Naive thymus-derived CD8-positive, alpha-beta T cell (primary cell): ENCODE data around the gene NCKAP5. TPM values are rescaled to one million over a fixed set of nuclear protein-coding genes. Genes with fewer than 3 reads are reported as not detected.
A peak's percentile ranks its signal among the peaks of the same experiment; 100 is the strongest.

ENCODE experiments used
- ATAC-seq, 2 donors: fragments of 150-1000 bp; cut with Tn5 transposase in 1 of 2; sonication (Bioruptor Pico), chemical (Tn5 transposase) in 1 of 2; 1 replicate in 1 of 2; 2 replicates in 1 of 2; pipeline ENCODE4 v1.10.0; 2021; ENCODE audit warnings: mild to moderate bottlenecking in 2 of 2, moderate library complexity in 2 of 2
- POLR2A ChIA-PET: fragments of 350-600 bp; sonication (Branson Sonifier 250); formaldehyde crosslinking; loops from one replicate; lab custom pipeline; 2021; ENCODE audit warnings: antibody characterized with exemption; lab: Charles Lee
- DNase-seq, 10 donors: peaks; one replicate each; pipeline versions ENCODE4 v3.0.0 to v3.0.0-alpha.2; 2020 to 2022
- H3K27ac Mint-ChIP-seq, 10 donors: one replicate each; pipeline ENCODE4 v1.8.0; 2020 to 2022; ENCODE audit warnings: mild to moderate bottlenecking in 10 of 10, mixed read lengths in 10 of 10, moderate library complexity in 4 of 10, inconsistent platforms in 1 of 10
- H3K27me3 Mint-ChIP-seq, 5 donors: one replicate each; pipeline ENCODE4 v1.8.0; 2021 to 2022; ENCODE audit warnings: mixed read lengths in 5 of 5
- H3K36me3 Mint-ChIP-seq, 3 donors: one replicate each; pipeline ENCODE4 v1.8.0; 2020 to 2022; ENCODE audit warnings: mixed read lengths in 3 of 3, mild to moderate bottlenecking in 2 of 3, inconsistent platforms in 1 of 3
- H3K4me1 Mint-ChIP-seq, 4 donors: one replicate each; pipeline ENCODE4 v1.8.0; 2021 to 2022; ENCODE audit warnings: mixed read lengths in 4 of 4
- H3K4me3 Mint-ChIP-seq, 10 donors: one replicate each; pipeline ENCODE4 v1.8.0; 2020 to 2022; ENCODE audit warnings: mild to moderate bottlenecking in 10 of 10, mixed read lengths in 10 of 10, moderate library complexity in 6 of 10, inconsistent platforms in 1 of 10
- H3K9me3 Mint-ChIP-seq, 9 donors: one replicate each; pipeline ENCODE4 v1.8.0; 2020 to 2022; ENCODE audit warnings: mixed read lengths in 9 of 9, mild to moderate bottlenecking in 3 of 9, inconsistent platforms in 1 of 9, moderate library complexity in 1 of 9
- polyA plus RNA-seq, 3 donors: library from polyadenylated mRNA; unstranded; fragments of 300-500 nt; fragmentation: Illumina TruSeq; gene quantifications; one replicate each; pipeline ENCODE4 v1.2.3, GENCODE V29; 2021
- total RNA-seq, 8 experiments: library from RNA in 2 of 8; stranded (reverse) in 2 of 8; gene quantifications; one replicate each; pipeline ENCODE4 v1.2.3 and lab custom pipeline; 2021 to 2026

NCKAP5 gene
- total and polyA plus RNA-seq, 5 experiments from 2014 or later = not detected

- H3K4me1 Mint-ChIP-seq = no peaks in the 10 kb centered on the region
- H3K36me3 Mint-ChIP-seq = no peaks in the 10 kb centered on the region
- H3K27ac Mint-ChIP-seq = no peak overlapping the region
- H3K9me3 Mint-ChIP-seq = peaks cover 0 to 2% (median 0%) of the 10 kb centered on the region in 9 donors
- no peak overlapping the region for H3K4me3 Mint-ChIP-seq
- H3K27me3 Mint-ChIP-seq = peaks cover 4 to 40% (median 19%) of the 10 kb centered on the region in 5 donors
- no peak for ATAC-seq
- no peak for DNase-seq
- POLR2A ChIA-PET = no interaction called here
Observed at GRCh38 chr2:132646540-132647108, 921.6 kb downstream of the NCKAP5 start.

- peaks cover 4 to 40% (median 19%) of the 10 kb centered on the region in 5 donors for H3K27me3 Mint-ChIP-seq
- POLR2A ChIA-PET = no interaction called here
- H3K27ac Mint-ChIP-seq = peak overlapping the region in 1 of 10 donors; percentile 9
- peaks cover 0 to 2% (median 0%) of the 10 kb centered on the region in 9 donors for H3K9me3 Mint-ChIP-seq
- no peaks in the 10 kb centered on the region for H3K36me3 Mint-ChIP-seq
- DNase-seq (no peak), ATAC-seq (no peak)
- H3K4me3 Mint-ChIP-seq = no peak overlapping the region
- H3K4me1 Mint-ChIP-seq = no peaks in the 10 kb centered on the region
Observed at GRCh38 chr2:132645722-132646539, 922.3 kb downstream of the NCKAP5 start.

GRCh38 chr2:132645176-132645575, 923.1 kb downstream of the NCKAP5 start:
- Mint-ChIP-seq H3K27me3 (peaks cover 4 to 40% (median 19%) of the 10 kb centered on the region in 5 donors), H3K27ac (no peak overlapping the region), H3K4me1 (no peaks in the 10 kb centered on the region), H3K36me3 (no peaks in the 10 kb centered on the region), H3K4me3 (peak overlapping the region in 1 of 10 donors; percentile 21), H3K9me3 (peaks cover 0 to 2% (median 0%) of the 10 kb centered on the region in 9 donors)
- ATAC-seq = no peak
- POLR2A ChIA-PET = no interaction called here
- no peak for DNase-seq

DNA sequence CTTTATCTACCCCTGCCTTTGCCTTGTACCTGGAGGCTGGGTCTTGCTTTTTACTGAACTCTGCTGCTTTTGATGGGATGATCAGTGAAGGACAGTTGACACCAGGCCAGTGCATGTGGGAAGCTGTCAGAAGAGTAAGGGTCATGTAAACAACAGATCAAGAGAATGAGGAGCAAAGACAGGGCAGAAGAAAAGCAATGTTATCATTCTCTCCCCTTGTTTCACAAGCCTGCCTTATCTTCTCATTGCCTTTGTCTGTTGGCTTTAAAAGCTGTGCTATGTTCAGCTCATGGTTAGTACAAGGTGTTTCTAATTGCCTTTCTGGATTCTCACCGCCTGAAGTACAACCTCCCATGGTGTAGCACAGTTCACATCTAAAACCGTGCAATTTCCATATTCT, 925.8 kb downstream of the NCKAP5 start:
- POLR2A ChIA-PET = no interaction called here
- Mint-ChIP-seq H3K4me1 (no peaks in the 10 kb centered on the region), H3K9me3 (no peaks in the 10 kb centered on the region), H3K36me3 (no peaks in the 10 kb centered on the region), H3K4me3 (no peak overlapping the region), H3K27me3 (peaks cover 0 to 18% (median 14%) of the 10 kb centered on the region in 5 donors), H3K27ac (no peak overlapping the region)
- ATAC-seq (no peak), DNase-seq (no peak)

DNA sequence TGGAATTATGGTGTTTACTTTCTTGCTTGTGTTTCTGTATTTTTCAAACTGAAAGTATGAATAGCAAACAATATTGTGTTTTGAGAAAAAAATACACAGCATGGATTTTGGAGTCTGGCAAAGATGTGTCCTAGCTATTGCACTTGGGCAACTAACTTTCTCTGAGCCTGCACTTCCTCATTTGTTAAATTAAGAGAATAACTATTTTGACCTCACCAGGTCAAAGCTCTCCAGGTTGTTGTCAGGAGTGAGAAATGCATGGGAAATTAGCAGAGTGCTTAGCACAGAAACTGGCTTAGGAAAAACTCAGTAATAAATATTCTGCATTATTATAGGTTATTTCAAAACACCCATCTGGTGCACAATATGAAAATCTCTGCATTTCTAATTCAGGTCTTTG, 926.4 kb downstream of the NCKAP5 start:
- Mint-ChIP-seq H3K4me1 (no peaks in the 10 kb centered on the region), H3K27me3 (peaks cover 0 to 17% (median 10%) of the 10 kb centered on the region in 5 donors), H3K36me3 (no peaks in the 10 kb centered on the region), H3K4me3 (no peak overlapping the region), H3K9me3 (no peaks in the 10 kb centered on the region), H3K27ac (no peak overlapping the region)
- ATAC-seq (no peak), DNase-seq (no peak)
- POLR2A ChIA-PET = no interaction called here

DNA sequence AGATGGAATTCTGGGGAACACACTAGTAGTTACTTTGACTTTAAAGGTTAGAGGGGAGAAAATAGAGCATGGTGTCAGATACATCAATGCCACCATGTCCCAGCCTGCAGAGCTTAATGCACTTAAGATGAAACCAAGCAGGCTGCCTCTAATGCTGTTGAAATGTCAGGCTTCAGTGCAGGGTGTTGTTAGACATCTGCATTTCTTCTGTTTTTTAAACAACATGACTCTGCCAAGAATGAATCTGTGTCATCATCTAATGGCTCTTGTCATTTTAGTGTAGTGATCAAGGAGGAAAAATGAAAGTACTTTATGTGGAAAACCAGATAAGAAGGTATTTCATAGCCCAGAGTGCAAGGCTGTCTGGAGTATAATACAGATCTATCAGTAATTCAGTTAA, 928.1 kb downstream of the NCKAP5 start:
- H3K27ac Mint-ChIP-seq = no peak overlapping the region
- ATAC-seq = no peak
- no peaks in the 10 kb centered on the region for H3K4me1 Mint-ChIP-seq
- no peak overlapping the region for H3K4me3 Mint-ChIP-seq
- DNase-seq = no peak
- H3K27me3 Mint-ChIP-seq = peaks cover 0 to 20% (median 2%) of the 10 kb centered on the region in 5 donors
- H3K36me3 Mint-ChIP-seq = no peaks in the 10 kb centered on the region
- H3K9me3 Mint-ChIP-seq = no peaks in the 10 kb centered on the region
- POLR2A ChIA-PET = no interaction called here

- Mint-ChIP-seq H3K9me3 (peaks cover 0 to 8% (median 0%) of the 10 kb centered on the region in 9 donors), H3K36me3 (no peaks in the 10 kb centered on the region), H3K4me1 (no peaks in the 10 kb centered on the region), H3K27ac (no peak overlapping the region), H3K4me3 (no peak overlapping the region), H3K27me3 (peaks cover 0 to 17% (median 7%) of the 10 kb centered on the region in 5 donors)
- POLR2A ChIA-PET = no interaction called here
- DNase-seq = no peak
- no peak for ATAC-seq
Observed at GRCh38 chr2:132638313-132639040, 929.8 kb downstream of the NCKAP5 start.

- no peak overlapping the region for H3K27ac Mint-ChIP-seq
- POLR2A ChIA-PET = no interaction called here
- no peak for DNase-seq
- H3K4me1 Mint-ChIP-seq = no peaks in the 10 kb centered on the region
- no peak for ATAC-seq
- peaks cover 0 to 14% (median 8%) of the 10 kb centered on the region in 5 donors for H3K27me3 Mint-ChIP-seq
- no peaks in the 10 kb centered on the region for H3K36me3 Mint-ChIP-seq
- no peak overlapping the region for H3K4me3 Mint-ChIP-seq
- H3K9me3 Mint-ChIP-seq = peaks cover 0 to 13% (median 0%) of the 10 kb centered on the region in 9 donors
Observed at GRCh38 chr2:132636346-132636745, 931.9 kb downstream of the NCKAP5 start.

GRCh38 chr2:132633635-132634034, 934.6 kb downstream of the NCKAP5 start:
- no peak overlapping the region for H3K4me3 Mint-ChIP-seq
- no peaks in the 10 kb centered on the region for H3K4me1 Mint-ChIP-seq

GRCh38 chr2:132632000-132632649, 936.1 kb downstream of the NCKAP5 start:
- no peak for DNase-seq
- H3K4me1 Mint-ChIP-seq = no peaks in the 10 kb centered on the region
- H3K27me3 Mint-ChIP-seq = peaks cover 2 to 19% (median 8%) of the 10 kb centered on the region in 5 donors
- no peaks in the 10 kb centered on the region for H3K36me3 Mint-ChIP-seq
- peaks cover 0 to 23% (median 0%) of the 10 kb centered on the region in 9 donors for H3K9me3 Mint-ChIP-seq
- H3K27ac Mint-ChIP-seq = no peak overlapping the region
- POLR2A ChIA-PET = no interaction called here
- no peak for ATAC-seq
- H3K4me3 Mint-ChIP-seq = no peak overlapping the region

More at GRCh38 chr2:132633635-132634034, 934.6 kb downstream of the NCKAP5 start:
- Mint-ChIP-seq H3K9me3 (peaks cover 0 to 23% (median 0%) of the 10 kb centered on the region in 9 donors), H3K27ac (no peak overlapping the region), H3K27me3 (peaks cover 2 to 23% (median 8%) of the 10 kb centered on the region in 5 donors), H3K36me3 (no peaks in the 10 kb centered on the region)
- POLR2A ChIA-PET = no interaction called here
- no peak for DNase-seq
- ATAC-seq = no peak

DNA sequence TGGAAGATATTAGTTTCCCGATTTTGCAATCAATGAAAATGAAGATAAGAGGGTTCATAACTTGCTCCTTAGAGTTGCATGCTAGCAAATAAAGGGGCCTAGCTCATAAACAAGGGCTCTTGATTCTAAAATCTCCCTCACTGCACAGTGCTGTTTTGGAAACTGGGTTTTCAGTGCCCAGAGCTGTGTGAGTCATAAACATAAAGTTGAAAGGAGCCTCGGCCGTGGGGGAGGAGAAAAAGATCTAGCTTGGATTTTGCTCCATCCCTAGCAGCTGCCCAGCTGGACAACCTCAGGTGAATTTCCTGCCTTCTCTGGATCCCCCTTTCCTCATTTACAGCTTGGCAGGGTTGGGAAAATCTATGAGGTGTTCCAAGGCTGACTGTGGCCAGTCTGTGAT, 940.7 kb downstream of the NCKAP5 start:
- H3K27ac Mint-ChIP-seq = no peak overlapping the region
- POLR2A ChIA-PET = no interaction called here
- ATAC-seq = no peak
- H3K4me3 Mint-ChIP-seq = no peak overlapping the region
- H3K36me3 Mint-ChIP-seq = no peaks in the 10 kb centered on the region
- H3K4me1 Mint-ChIP-seq = no peaks in the 10 kb centered on the region
- H3K27me3 Mint-ChIP-seq = peaks cover 0 to 9% (median 2%) of the 10 kb centered on the region in 5 donors
- peaks cover 0 to 21% (median 0%) of the 10 kb centered on the region in 9 donors for H3K9me3 Mint-ChIP-seq
- no peak for DNase-seq

DNA sequence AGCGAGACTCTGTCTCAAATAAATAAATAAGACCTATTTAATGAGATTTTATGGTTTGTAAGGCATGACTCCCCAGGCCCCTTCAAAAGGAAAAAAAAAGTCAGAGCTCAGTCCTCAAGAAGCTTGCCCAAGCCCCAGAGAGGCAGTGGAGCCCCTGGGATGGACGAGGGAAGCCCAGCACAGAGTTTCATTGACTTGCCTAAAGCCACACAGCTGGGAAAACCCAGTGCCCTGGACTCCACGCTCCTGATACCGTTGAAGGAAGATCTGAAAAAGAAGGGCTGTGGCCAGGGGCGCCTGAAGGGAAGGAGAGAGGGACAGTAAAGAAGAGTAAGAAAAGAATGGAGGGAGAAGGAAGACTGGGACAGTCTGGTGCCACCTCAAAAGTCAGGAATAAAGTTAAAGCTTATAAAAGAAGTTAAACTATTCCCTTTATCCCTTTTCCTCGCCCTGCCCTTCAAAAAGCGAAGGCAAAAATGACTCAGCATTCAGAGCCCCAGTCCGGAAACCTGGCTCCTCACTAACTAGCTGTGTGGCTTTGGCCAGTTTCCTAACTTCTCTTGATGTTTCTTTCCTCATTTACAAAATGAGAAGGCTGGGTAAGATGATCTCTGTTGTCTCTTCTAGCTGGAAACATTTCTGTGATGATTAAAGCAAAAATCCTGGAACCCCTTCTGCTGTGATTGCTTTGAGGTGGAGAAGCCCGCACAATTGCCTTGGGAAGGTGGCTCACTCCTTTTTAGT, 945.0 kb downstream of the NCKAP5 start:
- ATAC-seq (no peak), DNase-seq (no peak)
- POLR2A ChIA-PET = interaction anchor here (0.5 kb wide), 1 partner anchor 573 kb away, joined by 4 read pairs; no protein-coding TSS in a partner anchor
- no peak overlapping the region for H3K27ac Mint-ChIP-seq
- H3K9me3 Mint-ChIP-seq = peaks cover 0 to 12% (median 0%) of the 10 kb centered on the region in 9 donors
- no peaks in the 10 kb centered on the region for H3K36me3 Mint-ChIP-seq
- H3K4me1 Mint-ChIP-seq = no peaks in the 10 kb centered on the region
- no peak overlapping the region for H3K4me3 Mint-ChIP-seq
- H3K27me3 Mint-ChIP-seq = no peaks in the 10 kb centered on the region
